Heart right ventricle (tissue), 16 donors: ENCODE results near the gene ZNF319. TPM values are rescaled to one million over a fixed set of nuclear protein-coding genes. Genes with fewer than 3 reads are reported as not detected.

Experiments
- ATAC-seq, 8 donors: fragments of 200-7000 bp; cut with Tn5 transposase; one replicate each; pipeline ENCODE4 v1.9.1; 2020; ENCODE audit warnings: mild to moderate bottlenecking in 8 of 8, moderate library complexity in 8 of 8, moderate number of reproducible peaks in 1 of 8
- DNase-seq, 2 donors: peaks; one replicate each; pipeline ENCODE4 v3.0.0-alpha.2; 2020
- H3K27ac ChIP-seq, 10 donors: fragments of 200-600 bp; sonication (generic) in 2 of 10; one replicate each; pipeline versions ENCODE4 v1.5.0 to v1.8.0; 2020 to 2022; ENCODE audit warnings: mild to moderate bottlenecking in 3 of 10
- H3K27me3 ChIP-seq, 7 donors: fragments of 200-600 bp; one replicate each; pipeline ENCODE4 v1.8.0; 2021 to 2022; ENCODE audit warnings: mild to moderate bottlenecking in 2 of 7
- H3K36me3 ChIP-seq, 9 donors: fragments of 200-600 bp; sonication (generic) in 1 of 9; one replicate each; pipeline versions ENCODE4 v1.5.0 to v1.8.0; 2020 to 2022; ENCODE audit warnings: mild to moderate bottlenecking in 2 of 9
- H3K4me1 ChIP-seq, 9 donors: fragments of 200-600 bp; sonication (generic) in 1 of 9; one replicate each; pipeline versions ENCODE4 v1.5.0 to v1.8.0; 2020 to 2022; ENCODE audit warnings: mild to moderate bottlenecking in 4 of 9
- H3K4me3 ChIP-seq, 10 donors: fragments of 200-600 bp; sonication (generic) in 2 of 10; one replicate each; pipeline versions ENCODE4 v1.5.0 to v1.8.0; 2020 to 2022; ENCODE audit warnings: mild to moderate bottlenecking in 7 of 10, moderate library complexity in 2 of 10
- H3K9me3 ChIP-seq, 11 donors: fragments of 200-600 bp in 10 of 11; sonication (generic) in 2 of 11; one replicate each; pipeline versions ENCODE4 v1.5.0 to v1.8.0; 2013 to 2022; ENCODE audit warnings: mild to moderate bottlenecking in 2 of 11, control low read depth in 1 of 11, moderate library complexity in 1 of 11
- WGBS, 2 donors: extraction: QIAGEN DNeasy Blood & Tissue Kit; methylation state at CpG; one replicate each; pipeline ENCODE4 v1.1.7; 2013; ENCODE audit warnings: inconsistent platforms in 1 of 2; 5-methylcytosine and 5-hydroxymethylcytosine counted together
- intact Hi-C, 10 donors: fragments of 100-400 bp; cut with DNase I; formaldehyde crosslinking; loops; one replicate each; pipeline versions ENCODE4 v1.11.1 to v1.14.2; 2022
- polyA plus RNA-seq, 2 donors: library from polyadenylated mRNA; stranded (reverse); fragments of 200-250 nt; gene quantifications; one replicate each; pipeline ENCODE4 v1.2.3, GENCODE V29; 2013
- total RNA-seq, 10 donors: library from RNA; stranded (reverse); fragmentation: NEBNext Ultra II Directional in 3 of 10; extraction: Animal tissue kit (Norgen Biotek cat#: 25700) in 3 of 10; gene quantifications; one replicate each; pipeline versions ENCODE4 v1.2.1 to v1.2.4, GENCODE V29; 2021 to 2023
- TF ChIP-seq, protein P1 (sequence below), 9 donors: fragments of 200-600 bp; sonication (generic) in 2 of 9; IDR thresholded peaks; one replicate each; pipeline versions ENCODE4 v1.5.0 to v1.8.0; 2021 to 2022; ENCODE audit warnings: antibody characterized with exemption in 9 of 9, mild to moderate bottlenecking in 5 of 9, moderate library complexity in 1 of 9
- donor health status: Arrhythmogenic right ventricular cardiomyopathy.
- donor health status: ischemic (EF 13 %, LVEDD 7.1; RV severe dilation, severe dysfunction).
- donor health status: healthy with polysubstance abuse.
- donor health status: DM: no; HTN: yes; CAD: no.
- donor health status: DM: no; HTN: no; CAD: no.
- donor health status: ischemic (EF 25% LVEDD 6.9; RV normal size, moderate dysfunction).
- donor health status: ischemic (EF 25% LVEDD 5.7; RV mildly dilated, moderate dysfunction).
- donor health status: healthy.
- donor health status: DM: yes; HTN: yes; CAD: no.
- donor health status: Ischemic cardiomyopathy.
- donor health status: ischemic (EF 35%, LVEDD 5.7; RV mildly dilated, moderate dysfunction).
- donor health status: nonischemic (EF 11% LVEDD 7.7; RV severe dilation, severe dysfunction).
- donor health status: DM: yes; HTN: yes; CAD: no.
- donor health status: PGD.
- donor health status: ischemic (EF 29% LVEDD 5.4; RV normal size, mild dysfunction).
- donor health status: nonischemic (EF 23%, LVEDD 6.1; RV moderate dilation, normal function).

ZNF319 gene
- total and polyA plus RNA-seq, 12 donors, result 3.5 to 11.3 (median 7.5) TPM

DNA sequence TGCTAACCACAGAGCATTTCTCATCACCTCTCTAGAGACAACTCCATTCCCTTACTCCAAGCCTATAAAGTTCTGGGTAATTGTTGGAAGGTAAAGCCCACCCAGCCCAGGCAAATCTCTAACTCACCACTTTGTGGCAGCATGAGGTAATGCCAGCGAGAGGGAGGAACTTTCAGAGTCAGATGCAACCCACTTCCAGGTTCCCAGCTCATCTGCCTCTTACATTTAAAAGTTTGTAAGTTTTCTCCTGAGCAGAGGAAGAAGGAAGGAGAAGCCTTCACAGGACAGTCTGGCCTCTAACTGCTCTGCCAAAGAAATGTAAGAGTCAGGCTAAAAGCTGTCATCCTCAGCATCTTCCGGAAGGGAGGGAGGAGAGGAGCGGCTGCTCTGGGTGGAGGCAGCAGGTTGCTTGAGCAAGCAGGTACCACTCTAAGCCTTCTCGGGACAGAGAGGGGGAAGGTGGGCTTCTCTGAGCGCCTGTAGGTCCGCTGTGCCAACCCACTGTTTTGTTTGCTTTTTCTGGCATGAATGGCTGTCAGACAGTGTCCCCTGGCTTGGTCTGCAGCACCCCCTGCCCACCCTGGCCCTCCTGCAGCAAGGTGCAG is 1.0 kb downstream of the ZNF319 start:
- Histone ChIP-seq H3K27me3 (no peaks in the 10 kb centered on the region), H3K27ac (peak overlapping the region; percentile 86 to 97 (median 92)), H3K4me1 (peaks cover 9 to 60% (median 38%) of the 10 kb centered on the region in 9 donors), H3K9me3 (no peaks in the 10 kb centered on the region), H3K36me3 (peaks cover 0 to 59% (median 18%) of the 10 kb centered on the region in 9 donors), H3K4me3 (peak overlapping the region; percentile 57 to 97 (median 72))
- WGBS, 2 donors, result 16 to 21% methylated on average over 6 of the region's 6 CpGs
- intact Hi-C loops, result loop anchor here in 5 of 10 donors (2.0 to 10.0 kb wide), 5 partner anchors 97 to 422 kb away; no protein-coding TSS in a partner anchor
- ATAC-seq, result no peak
- TF ChIP-seq, protein P1, sequence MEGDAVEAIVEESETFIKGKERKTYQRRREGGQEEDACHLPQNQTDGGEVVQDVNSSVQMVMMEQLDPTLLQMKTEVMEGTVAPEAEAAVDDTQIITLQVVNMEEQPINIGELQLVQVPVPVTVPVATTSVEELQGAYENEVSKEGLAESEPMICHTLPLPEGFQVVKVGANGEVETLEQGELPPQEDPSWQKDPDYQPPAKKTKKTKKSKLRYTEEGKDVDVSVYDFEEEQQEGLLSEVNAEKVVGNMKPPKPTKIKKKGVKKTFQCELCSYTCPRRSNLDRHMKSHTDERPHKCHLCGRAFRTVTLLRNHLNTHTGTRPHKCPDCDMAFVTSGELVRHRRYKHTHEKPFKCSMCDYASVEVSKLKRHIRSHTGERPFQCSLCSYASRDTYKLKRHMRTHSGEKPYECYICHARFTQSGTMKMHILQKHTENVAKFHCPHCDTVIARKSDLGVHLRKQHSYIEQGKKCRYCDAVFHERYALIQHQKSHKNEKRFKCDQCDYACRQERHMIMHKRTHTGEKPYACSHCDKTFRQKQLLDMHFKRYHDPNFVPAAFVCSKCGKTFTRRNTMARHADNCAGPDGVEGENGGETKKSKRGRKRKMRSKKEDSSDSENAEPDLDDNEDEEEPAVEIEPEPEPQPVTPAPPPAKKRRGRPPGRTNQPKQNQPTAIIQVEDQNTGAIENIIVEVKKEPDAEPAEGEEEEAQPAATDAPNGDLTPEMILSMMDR (IDR thresholded peaks at IDR 0.05), result no peak
- DNase-seq, result no peak

DNA sequence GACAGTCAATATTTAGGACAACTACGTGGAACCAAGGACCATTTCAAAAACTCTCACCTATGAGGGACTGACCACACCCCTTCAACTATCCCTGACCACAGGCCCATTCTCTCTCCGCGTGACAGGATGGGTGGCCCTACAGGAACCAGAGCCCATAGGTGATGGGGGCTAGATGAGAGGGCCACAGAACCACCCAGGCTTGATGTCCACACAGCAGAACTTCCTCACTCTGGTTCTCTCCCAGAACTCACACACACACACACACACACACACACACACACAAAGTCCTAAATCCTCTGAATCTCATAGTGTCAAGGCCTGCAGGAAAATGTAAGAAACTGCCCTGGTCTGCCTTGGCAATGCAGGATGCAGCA is 1.5 kb downstream of the ZNF319 start:
- H3K36me3 ChIP-seq, result peaks cover 0 to 59% (median 18%) of the 10 kb centered on the region in 9 donors
- peaks cover 9 to 60% (median 43%) of the 10 kb centered on the region in 9 donors for H3K4me1 ChIP-seq
- ATAC-seq, result no peak
- H3K4me3 ChIP-seq, result peak overlapping the region in 3 of 10 donors; percentile 74 to 86 (median 83)
- H3K9me3 ChIP-seq, result no peaks in the 10 kb centered on the region
- peak overlapping the region in 3 of 10 donors; percentile 93 to 96 (median 94) for H3K27ac ChIP-seq
- intact Hi-C loops, result loop anchor here in 5 of 10 donors (2.0 to 10.0 kb wide), 5 partner anchors 97 to 422 kb away; no protein-coding TSS in a partner anchor
- no peak for DNase-seq
- TF ChIP-seq, protein P1 (IDR thresholded peaks at IDR 0.05), result no peak
- H3K27me3 ChIP-seq, result no peaks in the 10 kb centered on the region
- 76 to 79% methylated on average over 3 of the region's 3 CpGs for WGBS, 2 donors

DNA sequence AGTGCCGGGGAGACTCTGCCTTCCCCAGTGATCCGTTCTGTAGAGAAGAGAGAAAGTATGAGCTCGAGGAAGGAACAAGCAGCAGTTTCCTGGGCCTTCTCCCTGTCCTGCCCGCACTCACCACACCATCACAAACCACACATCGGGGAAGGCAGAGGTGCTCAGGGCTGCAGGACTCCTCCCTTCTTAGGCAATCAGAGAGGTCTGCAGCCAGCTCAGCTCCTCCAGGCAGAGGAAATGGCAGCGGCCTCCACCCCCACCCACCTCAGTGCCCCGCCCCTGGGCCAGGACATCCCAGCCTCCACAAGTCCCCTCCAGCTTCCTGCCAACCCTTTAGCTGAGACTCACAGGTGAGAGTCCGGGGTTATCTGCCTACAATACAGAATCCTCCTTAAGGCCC is 2.0 kb downstream of the ZNF319 start:
- Histone ChIP-seq H3K4me3 (peak overlapping the region in 1 of 10 donors; percentile 86), H3K36me3 (peaks cover 0 to 59% (median 18%) of the 10 kb centered on the region in 9 donors), H3K27ac (peak overlapping the region in 1 of 10 donors; percentile 96), H3K9me3 (no peaks in the 10 kb centered on the region), H3K4me1 (peaks cover 9 to 65% (median 43%) of the 10 kb centered on the region in 9 donors), H3K27me3 (no peaks in the 10 kb centered on the region)
- intact Hi-C loops, result loop anchor here in 5 of 10 donors (2.0 to 10.0 kb wide), 5 partner anchors 96 to 421 kb away; no protein-coding TSS in a partner anchor
- ATAC-seq (no peak), DNase-seq (peak in 1 of 2 donors; percentile 27)
- WGBS, 2 donors, result 69 to 72% methylated on average over 8 of the region's 8 CpGs
- TF ChIP-seq, protein P1 (IDR thresholded peaks at IDR 0.05), result no peak

DNA sequence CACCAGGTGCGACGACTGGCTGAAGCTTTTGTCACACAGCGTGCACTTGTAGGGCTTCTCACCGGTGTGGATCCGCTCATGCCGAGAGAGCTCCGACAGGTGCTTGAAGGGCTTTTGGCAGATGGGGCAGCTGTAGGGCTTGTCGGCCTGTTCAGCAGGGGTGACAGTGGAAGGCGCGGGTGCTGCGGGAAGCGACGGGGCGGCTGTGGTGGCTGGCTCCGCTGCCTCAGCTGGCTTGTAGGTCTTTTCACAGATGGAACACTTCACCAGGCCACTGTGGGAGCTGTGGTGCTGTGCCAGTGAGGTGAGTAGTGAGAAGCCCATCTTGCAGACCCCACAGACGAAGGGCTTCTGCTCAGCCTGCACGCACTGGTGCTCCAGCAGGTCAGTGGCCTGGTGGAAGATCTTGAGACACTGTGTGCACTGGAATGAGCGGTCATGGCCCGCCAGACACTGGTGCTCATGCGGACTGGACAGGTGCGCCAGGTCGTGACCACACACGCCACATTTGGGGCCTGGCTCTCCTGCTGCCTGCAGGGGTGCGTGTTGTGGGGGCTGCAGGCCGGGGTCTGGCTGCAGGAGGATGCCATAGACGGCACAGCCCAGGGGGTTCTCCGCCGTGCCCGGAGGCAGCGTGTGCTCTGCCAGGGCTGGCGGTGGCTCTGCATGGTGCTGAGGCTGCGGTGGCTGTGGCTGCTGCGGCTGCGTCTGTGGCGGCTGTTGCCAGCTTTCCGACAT is 2.8 kb downstream of the ZNF319 start:
- ATAC-seq (no peak), DNase-seq (no peak)
- Histone ChIP-seq H3K4me3 (peak overlapping the region in 1 of 10 donors; percentile 86), H3K27ac (peak overlapping the region in 1 of 10 donors; percentile 96), H3K9me3 (no peaks in the 10 kb centered on the region), H3K36me3 (peaks cover 0 to 54% (median 18%) of the 10 kb centered on the region in 9 donors), H3K4me1 (peaks cover 9 to 59% (median 43%) of the 10 kb centered on the region in 9 donors), H3K27me3 (no peaks in the 10 kb centered on the region)
- TF ChIP-seq, protein P1 (IDR thresholded peaks at IDR 0.05), result no peak
- 95 to 97% methylated on average over 36 of the region's 36 CpGs for WGBS, 2 donors
- intact Hi-C loops, result loop anchor here in 5 of 10 donors (2.0 to 10.0 kb wide), 5 partner anchors 95 to 420 kb away; no protein-coding TSS in a partner anchor
